CD4-positive, alpha-beta T cell treated with Interleukin-12 subunit alpha and Interleukin-12 subunit beta, for 1 hour (primary cell): ENCODE data around the gene TMEM30B.
"Not testable (repeated sequence)": the region's sequence is repeated elsewhere in the genome, so short reads cannot be mapped to it uniquely, and the experiment has no call there.

Source experiments
- DNase-seq: peaks from one replicate; pipeline ENCODE4 v3.0.0-alpha.2; 2020

TMEM30B gene

GRCh38 chr14:61264010-61264571, 17.0 kb downstream of the TMEM30B start:
- no peak for DNase-seq

- no peak for DNase-seq
These were observed 19.1 kb downstream of the TMEM30B start for GRCh38 chr14:61262082-61262481.

- DNase-seq = no peak
These were observed 20.0 kb downstream of the TMEM30B start for GRCh38 chr14:61260939-61261776.

- DNase-seq = no peak
These were observed 22.2 kb downstream of the TMEM30B start for GRCh38 chr14:61258985-61259384.

GRCh38 chr14:61257469-61258057, 23.6 kb downstream of the TMEM30B start:
- no peak for DNase-seq

- no peak for DNase-seq
These were observed 24.2 kb downstream of the TMEM30B start for GRCh38 chr14:61256826-61257468.

GRCh38 chr14:61255968-61256367, 25.2 kb downstream of the TMEM30B start:
- DNase-seq = no peak

GRCh38 chr14:61254808-61255526, 26.2 kb downstream of the TMEM30B start:
- DNase-seq = no peak

- no peak for DNase-seq
These were observed 27.9 kb downstream of the TMEM30B start for GRCh38 chr14:61253064-61253738.

- DNase-seq = peak; percentile 63
These were observed 28.6 kb downstream of the TMEM30B start for GRCh38 chr14:61252369-61253063.

GRCh38 chr14:61250063-61250462, 31.1 kb downstream of the TMEM30B start:
- no peak for DNase-seq

GRCh38 chr14:61247935-61248334, 33.2 kb downstream of the TMEM30B start:
- DNase-seq = no peak

GRCh38 chr14:61246721-61247120, 34.4 kb downstream of the TMEM30B start:
- no peak for DNase-seq

- DNase-seq = no peak
These were observed 37.1 kb downstream of the TMEM30B start for GRCh38 chr14:61244009-61244408.

- DNase-seq = no peak
These were observed 40.9 kb downstream of the TMEM30B start for GRCh38 chr14:61240206-61240605.

GRCh38 chr14:61239285-61239684, 41.9 kb downstream of the TMEM30B start:
- not testable (repeated sequence) for DNase-seq

- DNase-seq = no peak
These were observed 42.4 kb downstream of the TMEM30B start for GRCh38 chr14:61238611-61239245.

- DNase-seq = no peak
These were observed 46.8 kb downstream of the TMEM30B start for GRCh38 chr14:61234215-61234916.

GRCh38 chr14:61233436-61233956, 47.6 kb downstream of the TMEM30B start:
- no peak for DNase-seq

GRCh38 chr14:61231810-61232209, 49.3 kb downstream of the TMEM30B start:
- no peak for DNase-seq
